ENCODE data around the gene DEK. TPM values are rescaled to one million over a fixed set of nuclear protein-coding genes. Genes with fewer than 3 reads are reported as not detected.
"Not testable (repeated sequence)": the region's sequence is repeated elsewhere in the genome, so short reads cannot be mapped to it uniquely, and the experiment has no call there.

DEK gene
- total RNA-seq, 1 donor from 2014 or later: 96.8 TPM

GRCh38 chr6:18240230-18240629, 24.1 kb downstream of the DEK start:
- DNase-seq (ENCODE audit: low read depth in 2 of 2): no peak

DNA sequence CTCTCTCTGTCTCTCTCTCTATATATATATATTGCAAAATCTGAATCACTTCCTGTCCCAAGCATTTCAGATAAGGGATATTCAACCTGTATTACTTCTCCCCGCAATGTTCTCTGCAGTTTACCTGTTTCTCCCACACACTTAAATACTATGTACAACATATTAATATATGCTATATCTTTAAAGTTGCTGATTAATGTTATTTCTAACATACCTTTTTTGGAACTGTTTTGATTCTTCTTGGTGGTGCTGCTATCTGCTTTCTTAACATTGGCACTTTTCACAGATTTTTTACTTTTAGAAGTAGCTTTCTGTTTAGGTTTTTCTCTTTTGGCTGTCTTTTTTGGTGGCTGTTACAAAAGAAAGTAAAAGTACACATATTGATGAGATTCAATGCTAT, 27.2 kb downstream of the DEK start:
- no peak for DNase-seq (ENCODE audit: low read depth in 2 of 2)

DNA sequence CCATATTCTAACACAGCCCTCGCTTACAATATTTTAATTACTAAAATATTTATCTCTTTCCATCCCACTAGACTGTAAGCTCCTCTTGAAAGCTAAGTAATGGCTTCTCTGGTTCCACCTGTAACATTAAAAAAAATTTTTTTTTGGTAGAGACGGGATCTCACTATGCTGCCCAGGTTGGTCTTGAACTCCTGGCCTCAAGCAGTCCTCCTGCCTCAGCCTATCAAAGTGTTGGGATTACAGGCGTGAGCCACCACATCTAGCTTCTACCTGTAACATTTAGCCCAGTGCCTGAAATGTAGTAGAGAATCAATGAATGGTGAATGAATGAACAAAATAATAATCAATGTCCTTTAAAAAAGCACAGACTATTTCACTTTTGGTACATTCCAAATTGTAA, 28.8 kb downstream of the DEK start:
- no peak for DNase-seq (ENCODE audit: low read depth in 2 of 2)

DNA sequence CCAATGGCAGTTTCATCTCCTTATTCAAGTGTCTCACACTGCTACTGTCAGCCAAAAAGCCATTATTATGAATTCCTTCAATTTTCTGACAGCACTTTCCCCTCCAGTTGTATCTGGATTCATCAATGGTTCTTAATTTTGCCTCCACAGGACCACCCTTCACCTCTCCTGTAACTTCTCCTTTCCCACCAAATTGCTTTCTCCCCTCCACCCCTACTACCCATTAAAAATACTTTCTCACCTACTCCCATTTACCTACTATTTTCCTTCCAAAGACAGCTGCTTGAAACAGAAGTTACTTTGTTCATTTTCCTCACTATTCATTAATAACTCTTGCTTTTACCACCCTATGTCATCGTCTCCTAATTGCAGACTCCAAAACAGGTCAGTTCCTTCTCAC, 29.8 kb downstream of the DEK start:
- DNase-seq (ENCODE audit: low read depth in 2 of 2): no peak

GRCh38 chr6:18233770-18234169, 30.6 kb downstream of the DEK start:
- DNase-seq (ENCODE audit: low read depth in 2 of 2): not testable (repeated sequence)

DNA sequence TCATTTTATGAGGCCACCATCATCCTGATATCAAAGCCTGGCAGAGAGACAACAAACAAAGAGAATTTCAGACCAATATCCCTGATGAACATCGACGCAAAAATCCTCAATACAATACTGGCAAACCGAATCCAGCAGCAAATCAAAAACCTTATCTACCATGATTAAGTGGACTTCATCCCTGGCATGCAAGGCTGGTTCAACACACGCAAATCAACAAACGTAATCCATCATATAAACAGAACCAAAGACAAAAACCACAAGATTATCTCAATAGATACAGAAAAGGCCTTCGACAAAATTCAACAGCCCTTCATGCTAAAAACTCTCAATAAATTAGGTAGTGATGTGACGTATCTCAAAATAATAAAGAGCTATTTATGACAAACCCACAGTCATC, 32.5 kb downstream of the DEK start:
- DNase-seq (ENCODE audit: low read depth in 2 of 2): not testable (repeated sequence)

DNA sequence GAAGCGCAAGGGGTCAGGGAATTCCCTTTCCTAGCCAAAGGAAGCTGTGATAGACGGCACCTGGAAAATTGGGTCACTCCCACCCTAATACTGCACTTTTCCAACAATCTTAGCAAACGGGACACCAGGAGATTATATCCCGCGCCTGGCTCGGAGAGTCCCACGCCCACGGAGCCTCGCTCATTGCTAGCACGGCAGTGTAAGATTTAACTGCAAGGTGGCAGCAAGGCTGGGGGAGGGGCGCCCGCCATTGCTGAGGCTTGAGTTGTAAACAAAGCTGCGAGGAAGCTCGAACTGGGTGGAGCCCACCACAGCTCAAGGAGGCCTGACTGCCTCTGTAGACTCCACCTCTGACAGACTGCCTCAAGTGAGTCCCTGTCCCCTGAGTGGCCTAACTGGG, 35.7 kb downstream of the DEK start:
- DNase-seq (ENCODE audit: low read depth in 2 of 2): not testable (repeated sequence)

DNA sequence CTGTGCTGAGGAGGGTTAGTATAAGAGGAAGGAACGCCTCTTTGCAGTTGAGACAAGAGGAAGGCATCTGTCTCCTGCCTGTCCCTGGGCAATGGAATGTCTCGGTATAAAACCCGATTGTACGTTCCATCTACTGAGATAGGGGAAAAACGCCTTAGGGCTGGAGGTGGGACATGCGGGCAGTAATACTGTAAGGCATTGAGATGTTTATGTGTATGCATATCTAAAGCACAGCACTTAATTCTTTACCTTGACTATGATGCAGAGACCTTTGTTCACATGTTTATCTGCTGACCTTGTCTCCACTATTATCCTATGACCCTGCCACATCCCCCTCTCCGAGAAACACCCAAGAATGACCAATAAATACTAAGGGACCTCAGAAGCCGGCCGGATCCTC, 37.2 kb downstream of the DEK start:
- DNase-seq (ENCODE audit: low read depth in 2 of 2): not testable (repeated sequence)

- not testable (repeated sequence) for DNase-seq (ENCODE audit: low read depth in 2 of 2)
Measured at GRCh38 chr6:18226451-18227105, 37.8 kb downstream of the DEK start.

DNA sequence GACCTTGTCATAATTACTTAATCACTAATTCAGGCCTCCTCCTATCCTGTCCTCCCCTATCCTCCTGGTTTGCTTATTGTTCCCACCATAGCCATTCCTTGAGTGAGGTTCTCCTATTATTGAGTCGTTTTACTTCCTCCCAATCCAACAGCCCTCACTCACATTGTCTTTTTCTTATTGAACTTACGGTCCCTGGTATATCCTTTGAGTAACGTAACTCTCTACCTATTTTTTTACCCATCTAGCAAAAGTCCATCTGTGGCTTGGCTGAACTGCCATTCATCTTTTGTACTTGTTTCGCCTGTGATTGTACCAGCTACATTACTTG, 43.1 kb downstream of the DEK start:
- DNase-seq (ENCODE audit: low read depth in 2 of 2): no peak

GRCh38 chr6:18219591-18219990, 44.7 kb downstream of the DEK start:
- no peak for DNase-seq (ENCODE audit: low read depth in 2 of 2)

GRCh38 chr6:18218233-18218632, 46.1 kb downstream of the DEK start:
- DNase-seq (ENCODE audit: low read depth in 2 of 2): no peak

- no peak for DNase-seq (ENCODE audit: low read depth in 2 of 2)
Measured at GRCh38 chr6:18216411-18216810, 47.9 kb downstream of the DEK start.

DNA sequence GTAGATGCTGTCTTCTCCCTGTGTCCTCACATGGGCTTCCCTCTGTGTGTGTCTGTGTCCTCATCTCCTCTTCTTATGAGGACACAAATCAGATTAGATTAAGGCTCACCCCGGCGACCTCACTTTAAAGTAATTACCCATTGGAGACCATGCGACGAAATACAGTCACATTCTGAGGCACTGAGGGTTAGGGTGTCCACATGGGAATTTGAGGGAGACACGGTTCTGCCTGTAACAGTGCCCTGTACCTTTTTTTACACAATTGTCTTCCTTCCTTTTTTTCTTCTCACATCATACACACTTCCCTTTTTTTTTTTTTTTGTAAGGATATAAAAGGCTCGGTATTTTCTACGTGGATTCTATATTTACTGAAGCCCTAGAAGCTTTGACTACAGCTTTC, 48.9 kb downstream of the DEK start:
- no peak for DNase-seq (ENCODE audit: low read depth in 2 of 2)

DNA sequence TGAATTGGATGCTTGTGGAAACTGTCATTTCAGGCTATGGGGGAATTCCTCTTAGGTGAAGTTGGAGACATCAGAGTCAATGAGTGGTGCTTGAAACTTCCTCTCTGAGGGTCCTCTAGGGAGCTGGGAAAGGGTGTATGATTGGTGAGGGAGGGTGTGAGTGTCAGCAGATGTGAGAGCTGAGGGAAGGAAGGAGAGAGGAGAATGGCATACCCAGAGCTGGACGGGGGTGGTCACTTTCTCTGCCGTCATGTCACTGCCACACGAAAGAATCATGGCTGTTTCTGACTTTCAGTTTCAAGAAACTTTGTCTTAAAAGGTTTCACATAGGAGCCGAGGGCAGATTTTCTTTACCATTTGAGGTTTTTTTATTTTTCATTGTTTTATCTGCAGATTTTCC, 50.3 kb downstream of the DEK start:
- no peak for DNase-seq (ENCODE audit: low read depth in 2 of 2)

DNA sequence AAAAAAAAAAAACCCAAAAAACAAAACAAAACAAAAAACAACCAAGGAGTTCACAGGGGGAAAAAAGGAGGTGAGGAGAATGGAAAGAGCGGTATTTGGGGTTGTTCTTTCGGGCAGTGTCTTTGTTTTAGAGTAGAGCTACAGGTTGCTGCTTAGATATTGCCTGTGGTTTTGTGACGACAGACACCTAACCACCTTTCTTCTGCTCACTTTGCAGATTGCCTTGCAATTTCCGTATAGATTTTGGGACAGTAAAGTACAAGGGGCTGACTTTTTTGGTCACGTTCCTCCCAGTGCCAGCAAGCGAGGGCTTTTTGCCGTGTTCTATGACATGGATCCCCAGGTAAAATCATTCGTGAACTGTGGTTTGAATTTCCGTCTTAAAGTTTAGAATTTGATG, 50.9 kb downstream of the DEK start:
- DNase-seq (ENCODE audit: low read depth in 2 of 2): no peak

DNA sequence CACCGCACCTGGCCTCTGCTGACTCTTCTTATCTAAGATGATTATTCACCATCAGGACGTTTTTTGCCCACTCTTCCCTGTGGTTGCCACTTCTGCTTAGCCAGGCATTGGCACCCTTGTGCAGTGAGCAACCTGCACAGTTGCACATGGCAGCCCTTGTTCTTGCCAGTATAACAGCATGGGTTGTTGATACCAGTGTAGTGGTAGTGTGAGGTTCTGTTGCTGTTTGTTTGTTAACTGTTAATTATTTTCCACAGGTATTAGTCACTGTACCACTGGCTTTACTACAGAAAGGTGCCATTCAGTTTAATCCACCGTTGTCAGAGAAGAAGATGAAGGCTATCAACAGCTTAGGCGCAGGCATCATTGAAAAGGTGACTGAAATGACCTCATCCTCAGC, 52.1 kb downstream of the DEK start:
- no peak for DNase-seq (ENCODE audit: low read depth in 2 of 2)

DNA sequence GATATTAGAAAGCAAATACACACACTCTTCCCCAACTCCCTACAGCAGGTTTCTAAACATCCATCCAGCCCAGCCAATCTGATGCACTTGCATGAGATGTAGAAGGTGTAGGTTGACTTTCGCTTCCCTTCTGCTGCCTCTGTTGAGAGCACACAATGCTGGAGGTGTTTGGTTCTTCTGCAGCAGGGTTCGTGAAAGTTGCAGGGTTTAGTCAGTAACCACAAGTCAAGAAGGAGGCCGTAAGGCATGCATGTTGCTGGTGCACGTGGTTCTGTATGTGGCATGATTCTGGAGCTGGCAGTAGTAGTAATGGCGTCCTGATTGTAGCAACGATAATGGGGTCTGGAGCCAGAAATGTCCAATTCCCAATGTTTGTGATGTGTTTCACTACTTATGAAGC, 53.0 kb downstream of the DEK start:
- DNase-seq (ENCODE audit: low read depth in 2 of 2): no peak

- DNase-seq (ENCODE audit: low read depth in 2 of 2): no peak
Measured at GRCh38 chr6:18210707-18211106, 53.6 kb downstream of the DEK start.

DNA sequence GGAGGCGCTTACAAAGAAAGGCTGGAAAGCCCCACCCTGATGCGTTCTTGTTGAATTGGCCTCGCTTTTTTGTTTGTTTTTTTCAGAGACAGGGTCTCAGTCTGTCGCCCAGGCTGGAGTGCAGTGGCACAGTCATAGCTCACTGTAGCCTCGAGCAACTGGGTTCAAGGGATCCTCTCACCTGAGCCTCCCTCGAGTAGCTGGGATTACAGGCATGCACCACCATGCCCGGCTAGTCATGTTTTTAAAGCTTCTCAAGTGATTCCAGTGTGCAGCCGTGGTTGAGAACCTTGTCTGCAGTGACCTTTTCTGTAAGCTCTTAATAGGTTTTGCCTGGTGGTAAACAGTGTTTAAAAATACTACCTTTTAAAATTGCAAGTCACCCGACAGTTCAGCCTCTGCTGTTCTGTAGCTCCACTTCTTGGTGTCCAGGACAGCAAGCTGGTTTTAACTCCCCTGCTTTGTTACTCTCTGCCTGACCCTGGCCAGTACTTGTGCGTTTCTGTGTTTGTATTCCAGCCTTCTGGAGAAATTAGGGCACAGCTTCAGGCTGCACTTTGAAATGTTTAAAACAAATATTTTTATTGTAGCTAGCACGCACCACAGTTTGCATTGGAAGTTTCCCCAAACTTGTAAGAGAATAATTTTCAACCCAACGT, 54.7 kb downstream of the DEK start:
- no peak for DNase-seq (ENCODE audit: low read depth in 2 of 2)

GRCh38 chr6:18208778-18209177, 55.6 kb downstream of the DEK start:
- not testable (repeated sequence) for DNase-seq (ENCODE audit: low read depth in 2 of 2)

DNA sequence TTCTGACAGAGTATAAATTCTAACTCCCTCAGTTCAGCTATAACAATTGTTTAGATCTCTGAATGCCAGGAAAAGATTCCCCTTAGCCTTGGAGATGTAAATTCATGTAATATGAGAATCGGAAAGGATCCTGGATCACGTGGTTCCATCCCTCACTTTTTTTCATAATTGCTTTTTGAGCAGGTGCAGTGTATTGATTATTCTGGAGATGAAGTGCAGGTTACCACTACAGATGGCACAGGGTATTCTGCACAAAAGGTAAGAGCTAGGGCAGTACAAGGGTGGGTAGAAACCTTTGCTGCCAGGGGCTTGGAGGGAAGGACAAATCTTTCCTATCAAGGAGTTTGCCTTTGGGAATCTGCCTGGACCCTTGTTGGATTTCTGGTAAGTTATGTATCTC, 56.4 kb downstream of the DEK start:
- DNase-seq (ENCODE audit: low read depth in 2 of 2): no peak

DNA sequence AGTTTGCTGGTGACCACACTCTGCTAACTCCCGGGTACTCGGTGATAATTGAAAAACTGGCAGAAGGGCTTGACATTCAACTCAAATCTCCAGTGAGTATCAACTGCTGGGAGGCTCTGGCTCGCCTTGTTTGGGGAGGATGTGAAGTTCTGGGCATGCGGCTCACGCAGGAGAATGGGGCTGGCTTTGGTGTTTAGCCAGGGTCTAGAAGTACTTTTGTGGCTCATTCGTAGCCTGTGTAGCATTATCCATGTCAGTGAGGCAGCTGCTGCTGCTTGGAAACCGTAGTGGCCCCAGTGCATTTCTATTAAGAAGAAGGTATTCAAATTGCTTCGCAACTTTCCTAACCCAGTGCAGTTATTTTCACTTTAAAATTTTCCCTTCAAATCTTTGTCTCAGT, 56.9 kb downstream of the DEK start:
- no peak for DNase-seq (ENCODE audit: low read depth in 2 of 2)

- no peak for DNase-seq (ENCODE audit: low read depth in 2 of 2)
Measured at GRCh38 chr6:18206591-18206990, 57.7 kb downstream of the DEK start.
